ENCODE measurements around the gene THEM5. TPM values are rescaled to one million over a fixed set of nuclear protein-coding genes. Genes with fewer than 3 reads are reported as not detected.
"Not testable (repeated sequence)": the region's sequence is repeated elsewhere in the genome, so short reads cannot be mapped to it uniquely, and the experiment has no call there.

THEM5 gene
- total RNA-seq, 2 experiments from 2014 or later, result not detected

DNA sequence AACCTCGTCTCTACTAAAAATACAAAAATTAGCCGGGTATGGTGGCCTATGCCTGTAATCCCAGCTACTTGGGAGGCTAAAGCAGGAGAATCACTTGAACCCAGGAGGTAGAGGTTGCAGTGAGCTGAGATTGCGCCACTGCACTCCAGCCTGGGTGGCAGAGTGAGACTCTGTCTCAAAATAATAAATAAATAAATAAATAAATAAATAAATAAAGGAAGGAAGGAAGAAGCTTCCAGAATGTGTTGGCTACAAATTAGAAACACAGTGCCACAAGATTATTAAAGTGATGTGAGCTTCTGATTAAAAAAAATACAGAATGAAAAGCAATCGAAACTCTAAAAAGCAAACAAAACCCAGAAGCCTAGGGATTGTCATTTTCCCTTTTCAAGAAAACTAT lies 30.4 kb upstream of the THEM5 start:
- H3K27ac Mint-ChIP-seq; H3K27me3 Mint-ChIP-seq; POLR2A ChIA-PET; H3K4me1 Mint-ChIP-seq; DNase-seq; H3K9me3 Mint-ChIP-seq; ATAC-seq (ENCODE audit: low read depth); H3K4me3 Mint-ChIP-seq: not testable (repeated sequence)
- peaks cover 27% of the 10 kb centered on the region for H3K36me3 Mint-ChIP-seq

DNA sequence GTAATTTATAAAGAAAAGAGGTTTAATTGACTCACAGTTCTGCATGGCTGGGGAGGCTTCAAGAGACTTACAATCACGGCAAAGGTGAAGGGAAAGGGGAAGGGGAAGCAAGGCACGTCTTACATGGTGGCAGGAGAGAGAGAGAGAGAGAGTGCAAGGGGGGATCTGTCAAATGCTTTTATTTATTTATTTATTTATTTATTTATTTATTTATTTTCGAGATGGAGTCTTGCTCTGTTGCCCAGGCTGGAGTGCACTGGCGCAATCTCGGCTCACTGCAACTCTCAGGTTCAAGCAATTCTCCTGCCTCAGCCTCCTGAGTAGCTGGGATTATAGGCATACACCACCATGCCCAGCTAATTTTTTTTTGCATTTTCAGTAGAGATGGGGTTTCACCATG lies 29.4 kb upstream of the THEM5 start:
- POLR2A ChIA-PET; H3K27ac Mint-ChIP-seq; DNase-seq; H3K27me3 Mint-ChIP-seq; ATAC-seq (ENCODE audit: low read depth); H3K4me1 Mint-ChIP-seq; H3K4me3 Mint-ChIP-seq; H3K9me3 Mint-ChIP-seq: not testable (repeated sequence)
- peaks cover 29% of the 10 kb centered on the region for H3K36me3 Mint-ChIP-seq

DNA sequence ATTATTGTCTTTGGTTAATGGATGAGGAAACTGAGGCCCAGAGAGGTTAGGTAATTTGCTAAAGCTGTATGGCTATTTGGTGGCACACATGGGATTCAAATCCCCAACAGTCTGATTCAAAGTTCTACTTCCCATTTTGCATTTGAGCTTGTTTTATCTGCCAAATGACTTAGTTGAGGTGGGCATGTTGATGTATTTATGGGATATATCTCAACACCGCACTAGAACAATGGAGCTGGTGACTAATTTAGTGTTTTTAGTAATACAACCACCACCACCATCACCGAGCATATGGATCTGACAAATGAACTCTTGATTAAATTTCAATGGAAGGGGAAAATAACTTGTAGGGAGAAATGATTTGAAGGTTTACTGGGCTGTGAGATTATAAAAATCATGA lies 29.0 kb upstream of the THEM5 start:
- Mint-ChIP-seq H3K9me3 (no peaks in the 10 kb centered on the region), H3K4me3 (no peak overlapping the region), H3K4me1 (peaks cover 1% of the 10 kb centered on the region), H3K27me3 (no peaks in the 10 kb centered on the region), H3K36me3 (peaks cover 28% of the 10 kb centered on the region), H3K27ac (no peak overlapping the region)
- POLR2A ChIA-PET, result no interaction called here
- no peak for DNase-seq
- ATAC-seq (ENCODE audit: low read depth), result no peak

DNA sequence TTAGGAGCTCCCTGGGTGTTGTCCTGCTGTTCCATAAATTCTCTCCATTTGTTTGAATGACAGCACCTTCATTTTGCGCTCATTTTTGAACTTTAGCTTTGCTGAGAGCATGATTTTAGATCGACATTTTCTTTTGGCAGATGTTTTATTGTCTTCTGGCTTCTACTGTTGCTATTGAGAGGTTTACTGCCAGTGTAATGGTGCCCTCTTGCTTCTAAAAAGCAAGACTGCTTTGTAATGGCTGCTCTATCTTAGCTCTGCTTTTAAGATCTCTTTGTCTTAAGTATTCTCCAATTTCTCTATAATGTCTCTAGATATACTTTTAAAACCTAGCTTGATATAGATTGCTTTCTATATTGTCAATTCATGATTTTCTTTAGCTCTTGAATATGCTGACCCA lies 28.0 kb upstream of the THEM5 start:
- no peaks in the 10 kb centered on the region for H3K27me3 Mint-ChIP-seq
- POLR2A ChIA-PET, result no interaction called here
- H3K4me1 Mint-ChIP-seq, result peaks cover 1% of the 10 kb centered on the region
- H3K4me3 Mint-ChIP-seq, result no peak overlapping the region
- H3K9me3 Mint-ChIP-seq, result no peaks in the 10 kb centered on the region
- DNase-seq (no peak), ATAC-seq (ENCODE audit: low read depth) (no peak)
- H3K27ac Mint-ChIP-seq, result no peak overlapping the region
- H3K36me3 Mint-ChIP-seq, result peaks cover 27% of the 10 kb centered on the region

DNA sequence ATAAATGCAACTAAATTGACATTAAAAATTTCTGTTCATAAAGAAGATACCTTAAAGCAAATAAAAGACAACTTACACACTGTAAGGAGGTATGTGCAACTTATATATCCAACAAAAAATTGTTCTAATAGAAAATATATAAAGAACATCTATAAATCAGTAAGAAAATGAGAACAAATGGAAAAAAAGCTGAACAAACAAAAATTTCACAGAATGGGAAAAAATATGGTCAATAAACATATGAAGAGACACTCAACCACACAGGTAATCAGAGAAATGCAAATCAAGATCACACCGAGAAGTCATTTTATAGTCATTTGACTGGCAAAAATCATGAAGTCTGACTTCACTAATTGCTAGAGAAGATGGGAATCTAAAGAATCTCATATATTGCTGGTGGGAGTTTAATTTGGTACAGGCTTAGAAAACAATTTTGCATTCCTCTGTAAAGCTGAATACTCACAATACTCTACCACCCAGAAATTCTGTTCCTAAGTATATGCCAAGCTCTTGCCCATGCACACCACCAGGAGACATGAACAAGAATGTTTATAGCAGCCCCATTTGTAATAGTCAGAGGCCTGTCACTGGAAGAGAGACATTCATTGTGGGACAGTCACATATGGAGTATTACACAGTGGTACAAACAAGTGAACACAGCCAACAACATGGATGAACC lies 22.0 kb upstream of the THEM5 start:
- H3K9me3 Mint-ChIP-seq, result no peaks in the 10 kb centered on the region
- H3K36me3 Mint-ChIP-seq, result peaks cover 33% of the 10 kb centered on the region
- H3K27ac Mint-ChIP-seq, result no peak overlapping the region
- DNase-seq (no peak), ATAC-seq (ENCODE audit: low read depth) (no peak)
- peaks cover 8% of the 10 kb centered on the region for H3K4me1 Mint-ChIP-seq
- H3K4me3 Mint-ChIP-seq, result no peak overlapping the region
- H3K27me3 Mint-ChIP-seq, result no peaks in the 10 kb centered on the region
- POLR2A ChIA-PET, result no interaction called here

DNA sequence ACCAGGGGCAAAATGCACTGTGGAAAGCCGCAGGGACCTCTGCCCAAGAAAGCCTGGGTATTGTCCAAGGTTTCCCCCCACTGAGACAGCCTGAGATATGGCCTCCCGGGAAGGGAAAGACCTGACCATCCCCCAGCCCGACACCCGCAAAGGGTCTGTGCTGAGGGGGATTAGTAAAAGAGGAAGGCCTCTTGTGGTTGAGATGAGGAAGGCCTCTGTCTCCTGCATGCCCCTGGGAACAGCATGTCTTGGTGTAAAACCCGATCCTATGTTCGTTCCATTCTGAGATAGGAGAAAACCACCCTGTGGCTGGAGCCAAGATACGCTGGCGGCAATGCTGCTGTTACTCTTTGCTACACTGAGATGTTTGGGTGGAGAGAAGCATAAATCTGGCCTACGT lies 19.3 kb upstream of the THEM5 start:
- H3K27ac Mint-ChIP-seq, result not testable (repeated sequence)

DNA sequence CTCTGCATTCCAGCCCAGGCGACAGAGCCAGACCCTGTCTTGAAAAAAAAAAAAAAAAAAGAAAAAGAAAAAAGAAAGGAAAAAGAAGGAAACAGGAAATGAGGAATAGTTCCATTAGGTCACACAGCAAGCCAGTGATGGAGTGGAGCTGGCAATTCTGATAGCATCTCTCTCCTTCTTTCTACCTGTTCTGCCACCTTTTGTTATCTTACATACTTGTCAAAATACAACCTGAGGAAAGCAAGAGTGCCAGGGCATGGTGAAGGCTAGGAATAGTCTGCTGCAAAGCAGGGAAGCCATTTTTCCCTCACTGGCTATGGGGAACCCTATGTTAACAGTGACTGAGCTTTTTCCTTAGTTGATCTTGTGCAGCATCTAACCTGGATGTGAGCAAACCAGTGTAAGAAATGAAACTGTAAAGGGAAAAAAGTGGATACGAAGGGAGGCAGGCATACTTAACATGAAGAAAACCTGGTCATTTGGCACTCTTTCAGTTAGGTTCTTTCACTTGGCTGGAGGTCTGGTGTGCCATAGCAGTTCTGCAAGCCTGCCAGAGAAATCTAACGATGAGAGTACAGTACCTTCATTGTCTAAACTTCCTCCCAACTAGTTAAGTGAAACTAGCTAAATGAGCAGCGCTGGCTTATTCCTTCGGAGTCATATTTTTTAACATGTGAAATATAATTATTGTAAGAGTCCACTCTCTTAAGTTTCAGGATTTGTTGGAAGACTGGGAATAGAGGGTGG lies 17.9 kb upstream of the THEM5 start:
- DNase-seq (no peak), ATAC-seq (ENCODE audit: low read depth) (no peak)
- Mint-ChIP-seq H3K36me3 (peaks cover 19% of the 10 kb centered on the region), H3K4me1 (peaks cover 10% of the 10 kb centered on the region), H3K27ac (no peak overlapping the region), H3K9me3 (no peaks in the 10 kb centered on the region), H3K4me3 (no peak overlapping the region), H3K27me3 (no peaks in the 10 kb centered on the region)
- POLR2A ChIA-PET, result no interaction called here

More for the DNA sequence above, 19.3 kb upstream of the THEM5 start:
- ATAC-seq (ENCODE audit: low read depth); DNase-seq; H3K4me3 Mint-ChIP-seq; POLR2A ChIA-PET; H3K9me3 Mint-ChIP-seq; H3K27me3 Mint-ChIP-seq: not testable (repeated sequence)
- H3K36me3 Mint-ChIP-seq, result peaks cover 24% of the 10 kb centered on the region
- peaks cover 10% of the 10 kb centered on the region for H3K4me1 Mint-ChIP-seq

DNA sequence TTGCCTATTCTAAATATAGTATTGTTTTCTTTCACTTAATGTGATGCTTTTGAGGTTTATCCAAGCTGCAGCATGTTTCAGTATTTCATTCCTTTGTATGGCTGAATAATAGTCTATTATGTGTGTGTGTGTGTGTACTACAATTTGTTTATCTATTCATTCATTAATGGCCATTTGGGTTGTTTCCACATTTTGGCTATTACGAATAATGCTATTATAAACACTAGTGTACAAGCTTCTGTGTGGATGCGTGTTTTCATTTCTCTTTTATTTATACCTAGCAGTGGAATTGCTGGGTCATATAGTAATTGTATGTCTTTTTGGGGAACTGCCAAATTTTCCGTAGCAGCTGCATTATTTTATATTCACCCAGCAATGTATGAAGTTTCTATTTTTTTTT lies 15.0 kb upstream of the THEM5 start:
- POLR2A ChIA-PET, result no interaction called here
- ATAC-seq (ENCODE audit: low read depth) (no peak), DNase-seq (no peak)
- H3K9me3 Mint-ChIP-seq, result no peaks in the 10 kb centered on the region
- peaks cover 3% of the 10 kb centered on the region for H3K4me1 Mint-ChIP-seq
- H3K27ac Mint-ChIP-seq, result no peak overlapping the region
- peaks cover 3% of the 10 kb centered on the region for H3K36me3 Mint-ChIP-seq
- H3K27me3 Mint-ChIP-seq, result peaks cover under 1% of the 10 kb centered on the region
- no peak overlapping the region for H3K4me3 Mint-ChIP-seq

DNA sequence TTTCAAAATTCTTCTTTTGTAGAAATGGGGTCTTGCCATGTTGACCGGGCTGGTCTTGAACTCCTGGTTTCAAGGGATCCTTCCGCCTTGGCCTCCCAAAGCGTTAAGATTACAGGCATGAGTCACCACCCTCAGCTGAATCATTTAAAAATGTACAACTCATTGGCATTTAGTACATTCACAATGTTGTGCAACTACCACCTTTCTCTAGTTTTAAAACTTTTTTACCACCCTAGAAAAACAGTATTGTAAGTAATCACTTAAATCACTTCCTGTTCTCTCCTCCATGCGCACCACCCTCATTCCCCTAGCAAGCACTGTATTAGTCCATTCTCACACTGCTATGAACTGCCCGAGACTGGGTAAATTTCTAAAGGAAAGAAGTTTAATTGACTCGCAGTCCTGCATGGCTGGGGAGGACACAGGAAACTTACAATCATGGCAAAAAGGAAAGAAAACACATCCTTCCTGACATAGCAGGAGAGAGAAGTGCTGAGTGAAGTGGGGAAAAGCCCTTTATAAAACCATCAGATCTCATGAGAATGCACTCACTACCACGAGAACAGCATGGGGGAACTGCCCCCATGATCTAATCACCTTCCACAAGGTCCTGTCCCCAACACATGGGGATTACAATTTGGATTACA lies 14.4 kb upstream of the THEM5 start:
- Mint-ChIP-seq H3K36me3 (no peaks in the 10 kb centered on the region), H3K4me1 (peaks cover 3% of the 10 kb centered on the region), H3K27ac (no peak overlapping the region), H3K27me3 (peaks cover 3% of the 10 kb centered on the region), H3K4me3 (no peak overlapping the region), H3K9me3 (no peaks in the 10 kb centered on the region)
- DNase-seq, result no peak
- POLR2A ChIA-PET, result no interaction called here
- ATAC-seq (ENCODE audit: low read depth), result no peak

DNA sequence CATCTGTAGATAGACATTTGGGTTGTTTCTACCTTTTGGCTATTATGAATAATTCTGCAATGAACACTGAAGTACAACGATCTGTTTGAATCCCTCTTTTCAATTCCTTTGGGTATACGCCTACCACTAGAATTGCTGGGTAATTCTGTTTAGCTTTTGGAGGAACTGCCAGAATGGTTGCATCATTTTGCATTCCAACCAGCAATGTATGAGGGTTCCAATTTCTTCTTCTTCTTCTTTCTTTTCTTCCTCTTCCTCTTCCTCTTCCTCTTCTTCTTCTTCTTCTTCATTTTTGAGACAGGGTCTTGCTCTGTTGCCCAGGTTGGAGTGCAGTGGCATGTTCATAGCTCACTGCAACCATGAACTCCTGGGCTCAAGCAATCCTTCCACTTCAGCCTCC lies 13.8 kb upstream of the THEM5 start:
- H3K4me1 Mint-ChIP-seq, result peaks cover 3% of the 10 kb centered on the region
- ATAC-seq (ENCODE audit: low read depth) (no peak), DNase-seq (no peak)
- POLR2A ChIA-PET, result no interaction called here
- H3K27me3 Mint-ChIP-seq, result peaks cover 3% of the 10 kb centered on the region
- H3K27ac Mint-ChIP-seq, result no peak overlapping the region
- no peaks in the 10 kb centered on the region for H3K9me3 Mint-ChIP-seq
- no peak overlapping the region for H3K4me3 Mint-ChIP-seq
- no peaks in the 10 kb centered on the region for H3K36me3 Mint-ChIP-seq

DNA sequence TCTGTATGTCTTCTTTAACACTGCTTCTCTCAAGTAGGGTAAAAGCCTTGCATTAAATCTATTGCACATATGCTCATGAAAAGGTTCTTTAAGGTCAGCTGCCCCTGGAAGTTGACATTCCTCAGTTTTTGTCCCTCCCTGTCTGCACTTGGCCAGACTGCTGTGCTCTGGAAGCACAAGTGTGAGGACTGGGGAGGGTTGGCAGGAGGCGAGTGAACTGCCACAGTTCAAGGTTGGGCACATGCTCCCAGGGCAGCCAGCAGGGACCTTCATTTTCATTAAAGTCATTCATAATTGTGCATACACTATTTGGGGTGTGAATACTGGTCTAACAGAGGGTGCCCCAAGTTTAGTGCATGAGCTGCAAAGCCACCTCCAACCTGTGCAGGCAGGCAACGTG lies 10.9 kb upstream of the THEM5 start:
- ATAC-seq (ENCODE audit: low read depth) (no peak), DNase-seq (no peak)
- no peaks in the 10 kb centered on the region for H3K9me3 Mint-ChIP-seq
- peaks cover 3% of the 10 kb centered on the region for H3K27me3 Mint-ChIP-seq
- H3K4me3 Mint-ChIP-seq, result no peak overlapping the region
- H3K27ac Mint-ChIP-seq, result no peak overlapping the region
- no peaks in the 10 kb centered on the region for H3K36me3 Mint-ChIP-seq
- H3K4me1 Mint-ChIP-seq, result peaks cover 3% of the 10 kb centered on the region
- POLR2A ChIA-PET, result no interaction called here

DNA sequence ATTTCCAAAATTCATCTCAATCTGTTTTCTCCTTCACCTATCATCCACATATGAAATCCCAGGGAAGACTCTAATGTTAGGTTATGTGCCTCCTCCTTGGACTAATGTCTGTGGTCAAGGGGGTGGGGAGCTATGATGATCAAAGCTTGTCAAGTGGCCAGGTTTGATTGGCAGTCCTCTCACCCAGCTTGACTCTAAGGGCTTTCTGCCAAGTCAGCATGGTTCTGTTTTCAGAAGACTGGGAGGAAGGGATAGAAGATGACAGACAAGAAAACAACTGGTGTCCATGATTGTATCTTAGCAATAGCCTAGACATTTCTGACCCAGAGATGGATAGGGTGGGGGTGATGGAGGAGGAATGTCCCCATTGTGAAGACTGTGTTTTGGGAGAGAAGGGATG lies 9.1 kb upstream of the THEM5 start:
- DNase-seq (no peak), ATAC-seq (ENCODE audit: low read depth) (no peak)
- POLR2A ChIA-PET, result no interaction called here
- Mint-ChIP-seq H3K27ac (no peak overlapping the region), H3K4me3 (no peak overlapping the region), H3K9me3 (no peaks in the 10 kb centered on the region), H3K4me1 (no peaks in the 10 kb centered on the region), H3K27me3 (peaks cover 3% of the 10 kb centered on the region), H3K36me3 (no peaks in the 10 kb centered on the region)

DNA sequence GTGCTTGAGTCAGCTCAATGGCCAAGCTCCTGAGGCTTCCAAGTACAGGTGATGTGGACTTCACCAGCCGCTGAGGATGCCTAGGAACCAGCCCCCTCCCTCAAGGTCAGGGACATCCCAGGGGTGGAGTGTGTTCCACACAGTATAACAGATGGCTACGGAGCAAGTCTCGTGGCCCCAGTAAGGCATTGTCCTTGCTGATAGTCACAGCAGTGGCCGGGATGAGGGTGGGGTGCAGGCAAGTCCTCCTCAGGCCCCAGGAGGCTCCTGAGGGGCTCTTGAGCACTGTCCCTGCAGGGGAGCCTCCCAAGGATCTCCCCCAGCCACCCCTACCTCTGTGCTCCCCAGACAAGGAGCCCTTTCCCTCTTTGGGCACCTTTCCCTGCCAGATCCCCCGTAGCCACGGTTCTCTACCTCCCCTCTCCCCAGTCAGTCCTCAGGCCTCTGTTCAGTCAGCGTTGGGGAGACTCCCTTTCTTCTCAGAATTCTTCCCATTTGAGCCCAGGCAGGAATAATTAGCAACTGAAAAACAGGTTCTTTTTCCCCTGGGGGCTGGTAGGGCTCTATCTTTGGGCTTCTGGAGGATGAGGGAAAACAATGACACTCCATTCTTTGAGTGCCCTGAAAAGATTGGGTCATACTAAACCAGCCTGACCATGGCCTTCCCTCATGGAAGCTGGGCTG lies 7.1 kb upstream of the THEM5 start:
- Mint-ChIP-seq H3K27me3 (peaks cover 3% of the 10 kb centered on the region), H3K9me3 (no peaks in the 10 kb centered on the region), H3K4me1 (peaks cover 1% of the 10 kb centered on the region), H3K4me3 (no peak overlapping the region), H3K27ac (no peak overlapping the region), H3K36me3 (no peaks in the 10 kb centered on the region)
- no peak for ATAC-seq (ENCODE audit: low read depth)
- no peak for DNase-seq
- POLR2A ChIA-PET, result no interaction called here

DNA sequence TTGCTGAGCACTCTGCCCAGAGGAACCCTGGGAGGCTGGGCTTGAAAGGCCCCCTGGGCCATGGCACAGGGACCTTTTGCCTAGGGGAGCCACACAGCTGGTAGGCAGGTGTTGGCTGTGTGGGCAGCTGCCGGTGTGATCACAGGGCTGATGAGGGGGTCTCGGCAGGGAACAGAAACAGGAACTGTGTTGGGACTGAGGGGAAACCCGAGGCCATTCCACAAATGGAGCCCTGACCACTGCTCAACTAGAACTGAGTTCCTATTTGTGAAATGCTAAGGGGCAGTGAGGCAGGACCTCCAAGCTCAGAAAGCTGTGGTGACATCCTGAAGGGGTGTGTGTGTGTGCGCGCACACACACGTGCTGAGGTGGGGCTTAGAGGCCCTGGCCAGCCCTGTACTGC lies 6.4 kb upstream of the THEM5 start:
- Mint-ChIP-seq H3K27me3 (peaks cover 3% of the 10 kb centered on the region), H3K27ac (no peak overlapping the region), H3K9me3 (no peaks in the 10 kb centered on the region), H3K4me1 (peaks cover 1% of the 10 kb centered on the region), H3K36me3 (no peaks in the 10 kb centered on the region), H3K4me3 (no peak overlapping the region)
- no peak for DNase-seq
- POLR2A ChIA-PET, result no interaction called here
- no peak for ATAC-seq (ENCODE audit: low read depth)

Data from activated naive CD8-positive, alpha-beta T cell treated with anti-CD3 and anti-CD28 coated beads, Interleukin-2, amount 10 ng/mL, durations not matched to agents 7 days and 5 days (primary cell).